Activated CD4-positive, alpha-beta T cell treated with anti-CD3 and anti-CD28 coated beads, Interleukin-2, amount 50 U/mL, for 1 hour (primary cell): ENCODE measurements around the gene EIF3F.

ENCODE experiments used
- DNase-seq: peaks from one replicate; pipeline ENCODE4 v3.0.0-alpha.2; 2020

EIF3F gene

DNA sequence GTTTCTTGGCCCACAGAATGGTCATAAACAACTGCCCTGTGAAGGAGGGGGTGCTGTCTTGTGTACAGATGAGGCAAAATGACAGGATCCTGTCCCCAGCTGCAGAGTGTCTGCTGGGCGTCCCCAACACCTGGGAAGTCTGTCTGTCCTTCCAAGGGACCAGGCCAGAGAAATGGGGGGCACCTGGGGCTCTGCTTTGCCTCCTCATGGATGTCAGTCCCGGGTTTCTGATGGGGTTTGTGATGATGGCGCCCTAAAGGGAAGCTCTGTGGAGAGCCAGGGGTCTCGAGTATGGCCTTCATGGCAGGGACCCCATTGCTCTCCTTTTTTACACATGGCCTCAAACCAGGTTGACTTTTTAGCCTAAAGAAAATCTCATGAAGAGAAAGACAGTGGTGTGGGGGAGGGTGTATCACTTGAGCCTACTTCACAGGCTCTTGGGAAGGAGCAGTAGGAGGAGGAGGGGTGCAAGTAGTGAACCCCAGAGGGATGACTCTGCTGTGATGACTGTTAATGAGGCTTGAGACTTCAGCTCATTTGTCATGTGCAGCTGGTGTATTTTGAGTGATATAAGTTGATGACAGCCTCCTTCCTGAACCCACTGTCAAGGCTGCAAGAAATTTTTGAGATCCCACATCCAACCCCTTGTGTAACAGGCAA lies 53.3 kb downstream of the EIF3F start:
- DNase-seq, result no peak

DNA sequence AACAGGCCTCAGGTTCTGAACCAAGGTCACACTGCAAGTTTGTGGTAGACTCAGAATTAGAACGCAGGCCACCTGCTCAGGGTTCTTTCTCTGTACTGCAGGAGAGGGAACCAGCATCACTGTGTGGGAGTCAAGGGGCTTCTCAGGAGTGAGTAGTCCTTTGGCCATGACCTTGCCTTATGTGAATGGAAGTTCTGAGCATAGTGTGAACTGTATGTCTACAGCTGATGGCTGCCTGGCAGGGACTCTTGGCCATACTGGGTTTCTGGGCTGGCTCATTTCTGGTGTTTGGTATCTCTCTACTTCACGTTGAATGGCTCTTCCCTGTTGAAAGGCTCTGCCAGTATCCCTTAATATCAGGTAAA lies 53.8 kb downstream of the EIF3F start:
- DNase-seq, result no peak

DNA sequence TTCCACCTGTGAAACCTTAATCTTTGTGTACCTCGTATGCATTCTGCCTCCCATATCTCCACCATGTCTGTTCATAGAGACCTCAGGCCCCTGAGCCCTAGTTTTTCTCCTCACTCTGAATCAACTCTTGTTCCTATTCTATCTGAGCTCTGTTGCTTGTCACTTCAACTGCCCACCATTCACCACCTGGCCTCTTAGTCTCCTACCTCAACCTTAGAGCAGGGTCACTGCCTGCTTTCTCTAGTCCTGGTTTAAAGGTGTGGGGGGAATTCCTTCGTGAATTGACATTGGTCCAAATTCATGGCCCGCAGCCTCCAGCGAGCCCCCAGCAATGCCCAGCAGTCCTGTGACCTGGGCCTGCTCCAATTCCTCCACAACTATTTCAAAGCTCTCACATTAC lies 54.4 kb downstream of the EIF3F start:
- no peak for DNase-seq

DNA sequence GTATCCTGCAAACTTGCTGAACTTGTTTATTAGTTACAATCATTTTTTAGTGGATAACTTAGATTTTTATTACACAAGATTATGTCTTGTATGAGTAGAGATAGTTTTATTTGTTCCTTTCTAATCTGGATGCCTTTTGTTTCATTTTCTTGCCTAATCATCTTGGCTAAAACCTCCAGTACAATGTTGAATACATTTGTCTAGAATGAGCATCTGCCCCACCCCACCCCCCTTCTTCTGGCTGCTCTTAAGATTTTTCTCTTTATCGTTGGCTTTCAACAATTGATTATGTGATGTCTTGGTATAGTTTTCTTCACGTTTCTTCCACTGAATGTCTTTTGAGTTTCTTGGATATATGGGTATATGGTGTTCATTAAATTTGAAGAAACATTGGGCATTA lies 56.6 kb downstream of the EIF3F start:
- no peak for DNase-seq

DNA sequence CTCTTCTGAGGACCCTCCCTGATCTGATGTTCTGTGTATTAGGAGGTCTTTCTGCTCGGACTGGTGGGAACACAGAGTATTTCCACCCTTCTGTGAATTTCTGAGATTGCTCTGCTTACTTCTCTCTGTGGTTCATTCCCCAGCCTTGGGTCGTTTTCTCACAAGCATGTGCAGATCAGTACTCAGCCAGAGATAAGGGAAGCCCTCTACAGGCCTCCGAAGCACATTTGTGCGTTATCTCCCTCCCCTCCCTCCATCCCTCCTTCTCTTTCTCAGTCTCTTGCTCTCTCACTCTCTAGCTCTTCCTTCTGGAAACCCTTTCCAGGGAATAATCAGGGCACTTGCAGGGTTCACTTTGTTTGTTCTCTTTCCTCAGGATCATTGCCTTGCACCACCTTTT lies 58.7 kb downstream of the EIF3F start:
- DNase-seq, result no peak

DNA sequence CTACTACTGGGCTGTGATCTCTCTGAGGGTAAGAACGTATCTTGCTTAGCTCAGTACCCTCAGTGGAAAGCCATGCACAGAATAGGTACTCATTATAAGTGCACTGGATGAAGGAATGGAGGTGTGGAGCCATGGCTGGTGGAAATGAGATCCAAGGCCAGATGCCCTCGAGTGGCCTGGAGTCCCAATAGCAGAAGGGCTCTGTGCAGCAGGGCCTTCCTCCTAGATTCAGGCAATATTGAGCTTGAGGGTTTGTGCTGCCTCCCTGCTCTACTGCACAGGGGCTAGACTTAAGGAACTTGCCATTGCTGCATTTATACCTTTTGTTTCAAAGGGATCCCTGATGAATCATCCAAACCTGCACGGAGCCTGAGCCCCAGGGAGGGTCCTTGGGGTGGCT lies 60.2 kb downstream of the EIF3F start:
- no peak for DNase-seq

DNA sequence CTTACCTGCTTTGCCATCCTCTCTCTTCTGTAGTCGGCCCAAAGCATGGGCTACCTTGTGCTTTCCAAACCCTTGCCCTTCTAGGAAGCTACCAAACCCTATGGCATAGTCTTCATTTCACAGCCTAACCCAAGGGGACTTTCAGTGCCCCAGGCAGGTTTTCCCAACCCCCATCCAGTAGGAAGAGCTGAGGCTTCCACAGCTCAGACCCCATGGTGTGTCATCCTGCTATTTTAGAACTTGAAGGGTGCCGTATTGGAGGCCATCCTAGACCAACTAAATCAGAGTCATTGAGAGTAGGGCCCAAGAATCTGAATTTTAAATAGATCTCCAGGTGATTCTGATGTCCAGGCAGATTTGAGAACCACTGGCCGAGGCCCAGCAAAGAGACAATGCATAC lies 61.9 kb downstream of the EIF3F start:
- DNase-seq, result no peak
